OCI-LY3 (cell line): ENCODE results near the gene FOXO4.

Experiments used
- H2AFZ ChIP-seq: fragments of 200-600, 300-600 bp; shearing (Covaris generic); 2 replicates; pipeline ENCODE4 v1.6.0; 2014; ENCODE audit warnings: antibody characterized with exemption, low read depth, low read length
- H3K27ac ChIP-seq: fragments of 200-600, 300-600 bp; sonication (generic); 2 replicates; pipeline ENCODE4 v1.5.1; 2014; ENCODE audit warnings: mild to moderate bottlenecking, low read length, moderate library complexity, mixed read lengths
- H3K27me3 ChIP-seq: fragments of 200-600, 300-600 bp; sonication (generic); 2 replicates; pipeline ENCODE4 v1.6.1; 2014; ENCODE audit warnings: low read depth, low read length, mixed read lengths
- H3K36me3 ChIP-seq: fragments of 200-600, 300-600 bp; sonication (generic); replicated peaks from 2 replicates; pipeline ENCODE3; 2014; ENCODE audit warnings: low read depth, low read length, mixed read lengths
- H3K4me1 ChIP-seq: fragments of 300-600, 200-600 bp; sonication (generic); 2 replicates; pipeline ENCODE4 v1.6.1; 2014; ENCODE audit warnings: low read length, mixed read lengths
- H3K4me2 ChIP-seq: fragments of 200-600, 300-600 bp; sonication (generic); 2 replicates; pipeline ENCODE4 v1.6.1; 2014; ENCODE audit warnings: low read length, mixed read lengths
- H3K4me3 ChIP-seq: fragments of 300-600, 200-600 bp; sonication (generic); 2 replicates; pipeline ENCODE4 v1.5.1; 2014; ENCODE audit warnings: antibody characterized with exemption, mild to moderate bottlenecking, low read length, moderate library complexity
- H3K79me2 ChIP-seq: fragments of 300-600, 200-600 bp; shearing (Covaris generic); 2 replicates; pipeline ENCODE4 v1.6.1; 2014; ENCODE audit warnings: mild to moderate bottlenecking, low read length, mixed read lengths
- H3K9ac ChIP-seq: fragments of 300-600, 200-600 bp; shearing (Covaris generic); 2 replicates; pipeline ENCODE4 v1.6.0; 2014; ENCODE audit warnings: mild to moderate bottlenecking, low read length, moderate library complexity
- H3K9me3 ChIP-seq: fragments of 200-600, 300-600 bp; shearing (Covaris generic); 2 replicates; pipeline ENCODE4 v1.6.1; 2014; ENCODE audit warnings: low read length, mixed read lengths; ENCODE audit not compliant: insufficient read depth
- H4K20me1 ChIP-seq: fragments of 200-600, 300-600 bp; sonication (generic); 2 replicates; pipeline ENCODE4 v1.6.1; 2016; ENCODE audit warnings: low read length, mixed read lengths; ENCODE audit not compliant: insufficient read depth
- CTCF ChIP-seq: fragments of 200-600, 300-600 bp; sonication (generic); IDR thresholded peaks from 2 replicates; pipeline ENCODE4 v1.5.1; 2014; ENCODE audit warnings: antibody characterized with exemption, low read length, low read depth
- EZH2phosphoT487 ChIP-seq: fragments of 200-600 bp; shearing (Covaris generic); IDR thresholded peaks from 2 replicates; pipeline ENCODE4 v1.6.1; 2018; ENCODE audit warnings: antibody characterized with exemption, mixed run types, low read depth

FOXO4 gene

GRCh38 chrX:71098951-71099506 lies 3.4 kb downstream of the FOXO4 start:
- no peaks in the 10 kb centered on the region for H3K36me3 ChIP-seq
- H3K9ac ChIP-seq: no peak overlapping the region
- no peak overlapping the region for H3K4me3 ChIP-seq
- H3K9me3 ChIP-seq: no peaks in the 10 kb centered on the region
- peaks cover 17% of the 10 kb centered on the region for H3K4me1 ChIP-seq
- H4K20me1 ChIP-seq: no peaks in the 10 kb centered on the region
- no peaks in the 10 kb centered on the region for H3K27me3 ChIP-seq
- H3K27ac ChIP-seq: no peak overlapping the region
- H2AFZ ChIP-seq: no peak overlapping the region
- H3K79me2 ChIP-seq: no peaks in the 10 kb centered on the region
- no peak overlapping the region for H3K4me2 ChIP-seq
- no peak for TF ChIP-seq EZH2phosphoT487
- no peak for TF ChIP-seq CTCF

DNA sequence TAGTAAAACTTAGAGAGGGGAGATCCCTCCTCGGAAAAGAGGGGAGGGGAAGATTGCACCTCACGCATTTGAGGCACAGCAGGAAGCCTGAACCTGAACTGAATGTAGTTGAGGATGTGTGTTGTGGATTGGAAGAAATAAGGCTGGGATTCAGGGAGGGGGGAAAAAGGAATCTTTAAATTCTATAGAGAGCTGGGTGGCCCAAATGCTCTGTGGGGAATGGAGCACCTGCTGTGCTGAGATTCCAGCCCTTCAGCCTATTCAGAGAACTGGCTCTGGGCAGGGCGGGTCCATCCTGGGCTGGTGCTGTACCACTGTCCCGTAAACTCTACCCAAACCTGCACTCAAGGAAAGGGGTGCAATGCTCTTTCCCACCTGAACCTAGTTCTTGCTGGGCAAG lies 4.1 kb downstream of the FOXO4 start:
- Histone ChIP-seq H3K27ac (no peak overlapping the region), H3K9me3 (no peaks in the 10 kb centered on the region), H3K79me2 (no peaks in the 10 kb centered on the region), H3K4me2 (no peak overlapping the region), H3K4me3 (no peak overlapping the region), H2AFZ (no peak overlapping the region), H3K27me3 (no peaks in the 10 kb centered on the region), H3K4me1 (peaks cover 18% of the 10 kb centered on the region), H3K36me3 (no peaks in the 10 kb centered on the region), H3K9ac (no peak overlapping the region), H4K20me1 (no peaks in the 10 kb centered on the region)
- TF ChIP-seq EZH2phosphoT487 (no peak), CTCF (no peak)

DNA sequence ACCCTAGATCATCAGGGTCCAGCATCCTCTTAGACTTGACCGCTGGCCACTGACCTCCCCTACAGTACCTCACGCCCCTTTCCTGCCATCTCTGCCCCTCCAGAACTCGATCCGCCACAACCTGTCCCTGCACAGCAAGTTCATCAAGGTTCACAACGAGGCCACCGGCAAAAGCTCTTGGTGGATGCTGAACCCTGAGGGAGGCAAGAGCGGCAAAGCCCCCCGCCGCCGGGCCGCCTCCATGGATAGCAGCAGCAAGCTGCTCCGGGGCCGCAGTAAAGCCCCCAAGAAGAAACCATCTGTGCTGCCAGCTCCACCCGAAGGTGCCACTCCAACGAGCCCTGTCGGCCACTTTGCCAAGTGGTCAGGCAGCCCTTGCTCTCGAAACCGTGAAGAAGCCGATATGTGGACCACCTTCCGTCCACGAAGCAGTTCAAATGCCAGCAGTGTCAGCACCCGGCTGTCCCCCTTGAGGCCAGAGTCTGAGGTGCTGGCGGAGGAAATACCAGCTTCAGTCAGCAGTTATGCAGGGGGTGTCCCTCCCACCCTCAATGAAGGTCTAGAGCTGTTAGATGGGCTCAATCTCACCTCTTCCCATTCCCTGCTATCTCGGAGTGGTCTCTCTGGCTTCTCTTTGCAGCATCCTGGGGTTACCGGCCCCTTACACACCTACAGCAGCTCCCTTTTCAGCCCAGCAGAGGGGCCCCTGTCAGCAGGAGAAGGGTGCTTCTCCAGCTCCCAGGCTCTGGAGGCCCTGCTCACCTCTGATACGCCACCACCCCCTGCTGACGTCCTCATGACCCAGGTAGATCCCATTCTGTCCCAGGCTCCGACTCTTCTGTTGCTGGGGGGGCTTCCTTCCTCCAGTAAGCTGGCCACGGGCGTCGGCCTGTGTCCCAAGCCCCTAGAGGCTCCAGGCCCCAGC lies 5.2 kb downstream of the FOXO4 start:
- Histone ChIP-seq H3K9ac (no peak overlapping the region), H3K79me2 (no peaks in the 10 kb centered on the region), H3K36me3 (no peaks in the 10 kb centered on the region), H3K9me3 (no peaks in the 10 kb centered on the region), H2AFZ (no peak overlapping the region), H4K20me1 (no peaks in the 10 kb centered on the region), H3K27me3 (no peaks in the 10 kb centered on the region), H3K4me1 (peaks cover 15% of the 10 kb centered on the region), H3K27ac (no peak overlapping the region), H3K4me2 (no peak overlapping the region), H3K4me3 (no peak overlapping the region)
- TF ChIP-seq CTCF: no peak
- no peak for TF ChIP-seq EZH2phosphoT487

DNA sequence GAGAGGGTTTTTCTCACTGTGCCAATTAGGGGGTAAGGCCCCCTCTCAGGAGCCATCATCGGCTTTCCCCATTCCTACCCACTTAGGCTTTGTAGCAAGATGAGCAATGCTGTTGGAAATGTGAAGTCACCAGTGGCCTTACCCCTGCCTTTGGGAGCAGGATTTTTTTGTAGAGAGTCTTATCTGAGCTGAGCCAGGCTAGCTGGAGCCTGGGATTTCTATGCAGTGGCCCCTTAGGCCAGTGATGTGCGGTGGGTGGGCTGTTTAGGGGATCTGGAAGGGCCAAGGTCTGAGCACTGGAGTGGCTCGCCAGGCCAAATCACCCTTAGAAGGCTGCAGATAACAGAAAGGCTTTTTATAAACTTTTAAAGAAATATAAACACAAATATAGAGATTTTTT lies 6.6 kb downstream of the FOXO4 start:
- Histone ChIP-seq H2AFZ (no peak overlapping the region), H3K4me2 (no peak overlapping the region), H3K27me3 (no peaks in the 10 kb centered on the region), H3K27ac (no peak overlapping the region), H3K4me3 (no peak overlapping the region), H4K20me1 (no peaks in the 10 kb centered on the region), H3K36me3 (peaks cover 1% of the 10 kb centered on the region), H3K9me3 (no peaks in the 10 kb centered on the region), H3K79me2 (no peaks in the 10 kb centered on the region), H3K4me1 (peaks cover 15% of the 10 kb centered on the region), H3K9ac (no peak overlapping the region)
- TF ChIP-seq EZH2phosphoT487: no peak
- TF ChIP-seq CTCF: no peak
